Measurements from ENCODE around the gene WWC2.

Gene WWC2

GRCh38 chr4:183181081-183181480 lies 82.0 kb downstream of the WWC2 start:
- no peak overlapping the region for H3K4me3 ChIP-seq (ENCODE audit: low read depth in 1 of 2, low read length in 2 of 2)
- H3K4me1 ChIP-seq (ENCODE audit: insufficient read depth, low read length): no peaks in the 10 kb centered on the region

GRCh38 chr4:183182873-183183725 lies 84.0 kb downstream of the WWC2 start:
- Histone ChIP-seq H3K9me3 (ENCODE audit: insufficient read depth, low read length, severe bottlenecking) (no peaks in the 10 kb centered on the region), H4K20me1 (ENCODE audit: insufficient read depth, low read length) (no peaks in the 10 kb centered on the region), H2AFZ (ENCODE audit: low read depth, low read length) (no peak overlapping the region), H3K79me2 (ENCODE audit: insufficient read depth, low read length) (no peaks in the 10 kb centered on the region), H3K4me3 (ENCODE audit: low read depth in 1 of 2, low read length in 2 of 2) (no peak overlapping the region), H3K4me1 (ENCODE audit: insufficient read depth, low read length) (no peaks in the 10 kb centered on the region), H3K36me3 (ENCODE audit: insufficient read depth, low read length) (no peaks in the 10 kb centered on the region), H3K9ac (ENCODE audit: low read depth, low read length) (no peak overlapping the region), H3K4me2 (ENCODE audit: insufficient read depth, low read length) (no peak overlapping the region), H3K27ac (ENCODE audit: low read length) (no peak overlapping the region), H3K27me3 (ENCODE audit: insufficient read depth, low read length, poor library complexity) (no peaks in the 10 kb centered on the region)
- TF ChIP-seq CTCF (IDR thresholded peaks at IDR 0.05; ENCODE audit: borderline replicate concordance, extremely low read depth, low read length, poor library complexity, severe bottlenecking) (no peak), EZH2 (IDR thresholded peaks at IDR 0.05; ENCODE audit: borderline replicate concordance, low read depth, low read length, severe bottlenecking) (no peak)
- DNase-seq: no peak
- ATAC-seq (ENCODE audit: insufficient read depth, low read depth): no peak

More at GRCh38 chr4:183181081-183181480, 82.0 kb downstream of the WWC2 start:
- H3K9me3 ChIP-seq (ENCODE audit: insufficient read depth, low read length, severe bottlenecking): no peaks in the 10 kb centered on the region
- no peaks in the 10 kb centered on the region for H4K20me1 ChIP-seq (ENCODE audit: insufficient read depth, low read length)
- no peak overlapping the region for H3K27ac ChIP-seq (ENCODE audit: low read length)
- DNase-seq: no peak
- no peak overlapping the region for H2AFZ ChIP-seq (ENCODE audit: low read depth, low read length)
- no peak overlapping the region for H3K9ac ChIP-seq (ENCODE audit: low read depth, low read length)
- no peaks in the 10 kb centered on the region for H3K27me3 ChIP-seq (ENCODE audit: insufficient read depth, low read length, poor library complexity)
- H3K36me3 ChIP-seq (ENCODE audit: insufficient read depth, low read length): no peaks in the 10 kb centered on the region
- no peak overlapping the region for H3K4me2 ChIP-seq (ENCODE audit: insufficient read depth, low read length)
- no peaks in the 10 kb centered on the region for H3K79me2 ChIP-seq (ENCODE audit: insufficient read depth, low read length)
- no peak for TF ChIP-seq EZH2 (IDR thresholded peaks at IDR 0.05; ENCODE audit: borderline replicate concordance, low read depth, low read length, severe bottlenecking)
- no peak for TF ChIP-seq CTCF (IDR thresholded peaks at IDR 0.05; ENCODE audit: borderline replicate concordance, extremely low read depth, low read length, poor library complexity, severe bottlenecking)
- no peak for ATAC-seq (ENCODE audit: insufficient read depth, low read depth)

- Histone ChIP-seq H3K9ac (ENCODE audit: low read depth, low read length) (no peak overlapping the region), H3K27me3 (ENCODE audit: insufficient read depth, low read length, poor library complexity) (no peaks in the 10 kb centered on the region), H2AFZ (ENCODE audit: low read depth, low read length) (no peak overlapping the region), H3K36me3 (ENCODE audit: insufficient read depth, low read length) (no peaks in the 10 kb centered on the region), H3K4me2 (ENCODE audit: insufficient read depth, low read length) (no peak overlapping the region), H3K79me2 (ENCODE audit: insufficient read depth, low read length) (no peaks in the 10 kb centered on the region), H3K4me3 (ENCODE audit: low read depth in 1 of 2, low read length in 2 of 2) (no peak overlapping the region), H3K27ac (ENCODE audit: low read length) (no peak overlapping the region), H3K4me1 (ENCODE audit: insufficient read depth, low read length) (no peaks in the 10 kb centered on the region), H3K9me3 (ENCODE audit: insufficient read depth, low read length, severe bottlenecking) (no peaks in the 10 kb centered on the region), H4K20me1 (ENCODE audit: insufficient read depth, low read length) (no peaks in the 10 kb centered on the region)
- ATAC-seq (ENCODE audit: insufficient read depth, low read depth): no peak
- TF ChIP-seq CTCF (IDR thresholded peaks at IDR 0.05; ENCODE audit: borderline replicate concordance, extremely low read depth, low read length, poor library complexity, severe bottlenecking) (no peak), EZH2 (IDR thresholded peaks at IDR 0.05; ENCODE audit: borderline replicate concordance, low read depth, low read length, severe bottlenecking) (no peak)
- DNase-seq: no peak
Measured at GRCh38 chr4:183183906-183184535, 85.0 kb downstream of the WWC2 start.
